GM18505 (cell line): Measurements from ENCODE around the gene MED27.

ENCODE experiments used
- ATAC-seq: cut with Tn5 transposase; IDR thresholded peaks from one replicate; pipeline ENCODE4 v1.9.1; 2021; ENCODE audit not compliant: unreplicated experiment
- POLR2A ChIP-seq: IDR thresholded peaks from 4 replicates; pipeline ENCODE4 v1.6.1; 2011; ENCODE audit warnings: borderline replicate concordance; ENCODE audit not compliant: insufficient read depth, insufficient read length; ENCODE audit errors: extremely low read depth

MED27 gene

GRCh38 chr9:131995382-131995781, 84.3 kb downstream of the MED27 start:
- no peak for ATAC-seq
- TF ChIP-seq POLR2A, result no peak

- TF ChIP-seq POLR2A, result no peak
- no peak for ATAC-seq
Measured at GRCh38 chr9:131994364-131995125, 85.1 kb downstream of the MED27 start.

GRCh38 chr9:131992906-131993657, 86.6 kb downstream of the MED27 start:
- no peak for TF ChIP-seq POLR2A
- ATAC-seq, result no peak

GRCh38 chr9:131987232-131987631, 92.4 kb downstream of the MED27 start:
- ATAC-seq, result no peak
- TF ChIP-seq POLR2A, result no peak

- ATAC-seq, result no peak
- TF ChIP-seq POLR2A, result no peak
Measured at GRCh38 chr9:131986576-131986975, 93.1 kb downstream of the MED27 start.

- ATAC-seq, result no peak
- TF ChIP-seq POLR2A, result no peak
Measured at GRCh38 chr9:131986089-131986488, 93.6 kb downstream of the MED27 start.

- TF ChIP-seq POLR2A, result no peak
- no peak for ATAC-seq
Measured at GRCh38 chr9:131984564-131984963, 95.1 kb downstream of the MED27 start.

- ATAC-seq, result no peak
- no peak for TF ChIP-seq POLR2A
Measured at GRCh38 chr9:131982671-131983239, 96.9 kb downstream of the MED27 start.

- ATAC-seq, result no peak
- no peak for TF ChIP-seq POLR2A
Measured at GRCh38 chr9:131982102-131982501, 97.6 kb downstream of the MED27 start.

GRCh38 chr9:131981116-131981776, 98.4 kb downstream of the MED27 start:
- no peak for ATAC-seq
- TF ChIP-seq POLR2A, result no peak

- no peak for TF ChIP-seq POLR2A
Measured at GRCh38 chr9:131980267-131981016, 99.2 kb downstream of the MED27 start.

GRCh38 chr9:131977109-131977838, 102.4 kb downstream of the MED27 start:
- TF ChIP-seq POLR2A, result no peak
- ATAC-seq, result no peak

More at GRCh38 chr9:131980267-131981016, 99.2 kb downstream of the MED27 start:
- no peak for ATAC-seq
